GM23248 (cell line): ENCODE data around the gene RELN. TPM values are rescaled to one million over a fixed set of nuclear protein-coding genes. Genes with fewer than 3 reads are reported as not detected.

ENCODE experiments used
- DNase-seq: peaks from one replicate; pipeline ENCODE4 v3.0.0-alpha.2; 2015
- H2AFZ ChIP-seq: fragments of 200-600 bp; sonication (generic); 2 replicates; pipeline ENCODE4 v1.6.1; 2016; ENCODE audit warnings: antibody characterized with exemption
- H3F3A ChIP-seq: fragments of 200-600 bp; sonication (generic); 2 replicates; pipeline ENCODE4 v1.6.1; 2016; ENCODE audit warnings: mild to moderate bottlenecking, antibody characterized with exemption, mixed run types; ENCODE audit not compliant: insufficient read depth
- H3K27ac ChIP-seq: fragments of 200-600 bp; sonication (generic); 2 replicates; pipeline ENCODE4 v1.5.1; 2016; ENCODE audit warnings: mild to moderate bottlenecking
- H3K27me3 ChIP-seq: fragments of 200-600 bp; sonication (generic); replicated peaks from 2 replicates; pipeline ENCODE4 v1.6.1; 2016; ENCODE audit warnings: mild to moderate bottlenecking; ENCODE audit not compliant: insufficient read depth
- H3K36me3 ChIP-seq: fragments of 200-600 bp; sonication (generic); 2 replicates; pipeline ENCODE4 v1.6.1; 2016; ENCODE audit warnings: low read depth, mild to moderate bottlenecking
- H3K4me1 ChIP-seq: fragments of 200-600 bp; sonication (generic); 2 replicates; pipeline ENCODE4 v1.6.1; 2016; ENCODE audit warnings: mild to moderate bottlenecking; ENCODE audit not compliant: insufficient read depth
- H3K4me2 ChIP-seq: fragments of 200-600 bp; sonication (generic); one replicate; pipeline ENCODE4 v1.6.1; 2016; ENCODE audit warnings: mild to moderate bottlenecking; ENCODE audit not compliant: unreplicated experiment
- H3K4me3 ChIP-seq: fragments of 200-600 bp; sonication (generic); 2 replicates; pipeline ENCODE4 v1.5.1; 2016; ENCODE audit warnings: mild to moderate bottlenecking
- H3K79me2 ChIP-seq: fragments of 200-600 bp; sonication (generic); 2 replicates; pipeline ENCODE4 v1.6.1; 2016; ENCODE audit warnings: mild to moderate bottlenecking; ENCODE audit not compliant: insufficient read depth
- H3K9ac ChIP-seq: fragments of 200-600 bp; sonication (generic); 2 replicates; pipeline ENCODE4 v1.6.1; 2016; ENCODE audit warnings: mild to moderate bottlenecking
- H3K9me2 ChIP-seq: fragments of 200-600 bp; sonication (generic); 2 replicates; pipeline ENCODE4 v1.6.1; 2016; ENCODE audit warnings: mixed run types, mild to moderate bottlenecking, moderate library complexity; ENCODE audit not compliant: insufficient read depth
- H3K9me3 ChIP-seq: fragments of 200-600 bp; sonication (generic); one replicate; pipeline ENCODE4 v1.6.1; 2017; ENCODE audit warnings: low read depth
- H4K20me1 ChIP-seq: fragments of 200-600 bp; sonication (generic); 2 replicates; pipeline ENCODE4 v1.6.0; 2016; ENCODE audit not compliant: insufficient read depth
- EZH2 ChIP-seq: fragments of 200-600 bp; sonication (generic); IDR thresholded peaks from 2 replicates; pipeline ENCODE4 v1.6.1; 2018; ENCODE audit warnings: antibody characterized with exemption, mild to moderate bottlenecking; ENCODE audit not compliant: insufficient read depth, poor library complexity, severe bottlenecking
- EZH2phosphoT487 ChIP-seq: fragments of 200-600 bp; sonication (generic); IDR thresholded peaks from 2 replicates; pipeline ENCODE4 v1.6.1; 2018; ENCODE audit warnings: antibody characterized with exemption, moderate library complexity, mild to moderate bottlenecking, low read depth; ENCODE audit not compliant: insufficient read depth
- whole genome bisulfite sequencing, 2 experiments: methylation state at CpG; one replicate each; pipeline ENCODE4 v1.1.6; 2015 to 2017; ENCODE audit warnings: low lambda C conversion rate in 2 of 2, low coverage in 1 of 2; ENCODE audit errors: missing lambda C conversion rate in 2 of 2; 5-methylcytosine and 5-hydroxymethylcytosine counted together
- in situ Hi-C: fragments of 300-500 bp; cut with MboI; formaldehyde crosslinking; loops from 2 replicates; pipeline ENCODE4 v1.15.0; 2020
- polyA plus RNA-seq: library from polyadenylated mRNA; unstranded; fragments of >200 nt; fragmentation: Nextera tagmentation; extraction: Ambion mirVana; gene quantifications from 2 replicates; pipeline ENCODE4 v1.2.1, GENCODE V29; 2016
- total RNA-seq: library from RNA; depleted of rRNA; stranded (reverse); fragments of >200 nt; shearing (Covaris generic); gene quantifications from 2 replicates; pipeline ENCODE4 v1.2.3, GENCODE V29; 2014

RELN gene
- total and polyA plus RNA-seq, 2 experiments from 2014 or later, result 0.76 to 0.97 TPM

- in situ Hi-C loops, result no loop called here
- no peaks in the 10 kb centered on the region for H3K79me2 ChIP-seq
- no peaks in the 10 kb centered on the region for H3K27me3 ChIP-seq
- WGBS, 2 experiments, result 18 to 42% methylated on average over 1 of the region's 1 CpG
- H3K4me3 ChIP-seq, result no peak overlapping the region
- H3K27ac ChIP-seq, result no peak overlapping the region
- H3F3A ChIP-seq, result no peaks in the 10 kb centered on the region
- H3K9me2 ChIP-seq, result no peaks in the 10 kb centered on the region
- no peaks in the 10 kb centered on the region for H3K36me3 ChIP-seq
- no peak for DNase-seq
- no peak for TF ChIP-seq EZH2phosphoT487
- no peak for TF ChIP-seq EZH2
- no peaks in the 10 kb centered on the region for H3K4me1 ChIP-seq
- H3K4me2 ChIP-seq, result no peak overlapping the region
- H3K9ac ChIP-seq, result no peak overlapping the region
- H3K9me3 ChIP-seq, result no peaks in the 10 kb centered on the region
- no peak overlapping the region for H2AFZ ChIP-seq
- H4K20me1 ChIP-seq, result no peaks in the 10 kb centered on the region
Observed at GRCh38 chr7:103929901-103930311, 59.6 kb downstream of the RELN start.

GRCh38 chr7:103928581-103928980, 60.9 kb downstream of the RELN start:
- 11 to 30% methylated on average over 1 of the region's 1 CpG for WGBS, 2 experiments

GRCh38 chr7:103924184-103924583, 65.3 kb downstream of the RELN start:
- Histone ChIP-seq H3K4me3 (no peak overlapping the region), H3K9ac (no peak overlapping the region), H3K27ac (no peak overlapping the region), H3K9me2 (no peaks in the 10 kb centered on the region), H3K79me2 (no peaks in the 10 kb centered on the region), H3F3A (no peaks in the 10 kb centered on the region), H3K4me1 (no peaks in the 10 kb centered on the region), H3K36me3 (no peaks in the 10 kb centered on the region), H2AFZ (no peak overlapping the region), H4K20me1 (no peaks in the 10 kb centered on the region), H3K9me3 (no peaks in the 10 kb centered on the region), H3K27me3 (no peaks in the 10 kb centered on the region; the same call in 1 of the 2 replicates), H3K4me2 (no peak overlapping the region)
- in situ Hi-C loops, result no loop called here
- no peak for DNase-seq
- TF ChIP-seq EZH2phosphoT487 (no peak), EZH2 (no peak)
- 43 to 55% methylated on average over 4 of the region's 4 CpGs for WGBS, 2 experiments

More at GRCh38 chr7:103928581-103928980, 60.9 kb downstream of the RELN start:
- no peaks in the 10 kb centered on the region for H3K4me1 ChIP-seq
- H3K9me3 ChIP-seq, result no peaks in the 10 kb centered on the region
- no peaks in the 10 kb centered on the region for H3K27me3 ChIP-seq
- H2AFZ ChIP-seq, result no peak overlapping the region
- H3K36me3 ChIP-seq, result no peaks in the 10 kb centered on the region
- no peak for DNase-seq
- no peaks in the 10 kb centered on the region for H3K79me2 ChIP-seq
- H3K27ac ChIP-seq, result no peak overlapping the region
- no peak overlapping the region for H3K4me2 ChIP-seq
- no peaks in the 10 kb centered on the region for H4K20me1 ChIP-seq
- H3K9ac ChIP-seq, result no peak overlapping the region
- in situ Hi-C loops, result no loop called here
- no peak overlapping the region for H3K4me3 ChIP-seq
- TF ChIP-seq EZH2phosphoT487, result no peak
- TF ChIP-seq EZH2, result no peak
- H3F3A ChIP-seq, result no peaks in the 10 kb centered on the region
- H3K9me2 ChIP-seq, result no peaks in the 10 kb centered on the region

- WGBS, 2 experiments, result 47% methylated on average over 2 of the region's 2 CpGs
Observed at GRCh38 chr7:103922407-103922806, 67.1 kb downstream of the RELN start.

GRCh38 chr7:103921692-103922091, 67.8 kb downstream of the RELN start:
- no peaks in the 10 kb centered on the region for H3K36me3 ChIP-seq
- no peaks in the 10 kb centered on the region for H3K79me2 ChIP-seq
- no peak overlapping the region for H3K9ac ChIP-seq
- H3K9me3 ChIP-seq, result no peaks in the 10 kb centered on the region
- H3K27me3 ChIP-seq, result no peaks in the 10 kb centered on the region; the same call in 1 of the 2 replicates
- no peak overlapping the region for H3K27ac ChIP-seq
- no peak overlapping the region for H3K4me3 ChIP-seq
- H3K4me2 ChIP-seq, result no peak overlapping the region
- no peaks in the 10 kb centered on the region for H3K4me1 ChIP-seq
- no peak overlapping the region for H2AFZ ChIP-seq
- TF ChIP-seq EZH2, result no peak
- TF ChIP-seq EZH2phosphoT487, result no peak
- H4K20me1 ChIP-seq, result no peaks in the 10 kb centered on the region
- H3F3A ChIP-seq, result no peaks in the 10 kb centered on the region
- DNase-seq, result no peak
- in situ Hi-C loops, result no loop called here
- WGBS, 2 experiments, result 22 to 25% methylated on average over 1 of the region's 1 CpG
- H3K9me2 ChIP-seq, result no peaks in the 10 kb centered on the region

More at GRCh38 chr7:103922407-103922806, 67.1 kb downstream of the RELN start:
- Histone ChIP-seq H3K27ac (no peak overlapping the region), H3K9me3 (no peaks in the 10 kb centered on the region), H3K79me2 (no peaks in the 10 kb centered on the region), H2AFZ (no peak overlapping the region), H3K4me1 (no peaks in the 10 kb centered on the region), H3K27me3 (no peaks in the 10 kb centered on the region; the same call in 1 of the 2 replicates), H4K20me1 (no peaks in the 10 kb centered on the region), H3K4me3 (no peak overlapping the region), H3K36me3 (no peaks in the 10 kb centered on the region), H3F3A (no peaks in the 10 kb centered on the region), H3K9ac (no peak overlapping the region), H3K9me2 (no peaks in the 10 kb centered on the region), H3K4me2 (no peak overlapping the region)
- no peak for TF ChIP-seq EZH2phosphoT487
- no peak for TF ChIP-seq EZH2
- no peak for DNase-seq
- in situ Hi-C loops, result no loop called here
